GM19468 (cell line): ENCODE data around the gene RPL5.

Source experiments
- ATAC-seq: cut with Tn5 transposase; IDR thresholded peaks from one replicate; pipeline ENCODE4 v1.9.1; 2021; ENCODE audit warnings: mild to moderate bottlenecking, moderate library complexity, moderate number of reproducible peaks; ENCODE audit not compliant: unreplicated experiment; ENCODE audit errors: extremely low read depth

The RPL5 gene

DNA sequence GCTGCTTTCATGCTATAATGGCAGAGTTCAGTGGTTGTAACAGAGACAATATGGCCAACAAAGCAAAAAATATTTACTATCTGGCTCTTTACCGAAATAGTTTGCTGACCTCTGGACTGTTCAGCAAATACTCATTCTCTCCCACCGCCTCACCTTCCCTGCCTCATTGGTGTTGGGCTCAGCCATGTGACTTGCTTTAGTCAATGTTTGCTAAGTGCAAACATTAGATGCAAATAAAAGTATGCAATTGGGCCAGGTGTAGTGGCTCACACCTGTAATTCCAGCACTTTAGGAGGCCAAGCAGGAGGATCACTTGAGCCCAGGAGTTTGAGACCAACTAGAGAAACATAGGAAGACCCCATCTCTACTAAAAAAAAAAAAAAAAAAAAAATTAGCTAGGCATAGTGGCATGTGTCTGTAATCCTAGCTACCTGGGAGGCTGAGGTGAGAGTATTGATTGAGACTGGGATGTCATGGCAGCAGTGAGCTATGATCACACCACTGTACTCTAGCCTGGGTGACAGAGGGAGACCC, 55.1 kb downstream of the RPL5 start:
- ATAC-seq = no peak

DNA sequence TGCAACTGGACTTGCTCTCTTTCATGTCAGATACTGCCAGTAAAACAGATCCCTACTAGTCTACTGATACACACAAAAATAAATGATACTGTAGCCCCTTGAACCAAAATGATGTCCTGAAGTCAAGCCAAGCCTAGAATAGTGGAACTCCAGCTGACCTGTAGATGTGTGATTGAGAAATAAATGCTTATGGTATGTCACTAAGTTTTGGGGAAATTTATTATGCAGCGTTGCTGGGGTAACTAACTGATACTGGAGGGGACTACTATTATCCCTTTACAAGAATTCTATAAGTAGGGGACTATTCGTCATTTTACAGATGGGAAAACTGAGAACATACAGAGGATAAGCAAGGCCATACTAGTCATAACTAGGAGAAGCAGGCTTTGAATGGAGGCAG, 55.6 kb downstream of the RPL5 start:
- ATAC-seq = no peak
